IMR-90 (cell line): ENCODE data around the gene KCNQ1.

Experiments used
- CEBPB ChIP-seq: IDR thresholded peaks from 2 replicates; pipeline ENCODE4 v1.6.1; 2012; ENCODE audit warnings: low read depth, low read length, improper control_type of control experiment
- CHD1 ChIP-seq: IDR thresholded peaks from 2 replicates; pipeline ENCODE4 v1.6.1; 2012; ENCODE audit warnings: low read depth, low read length, improper control_type of control experiment
- FOS ChIP-seq: fragments of 150-350 bp; IDR thresholded peaks from 2 replicates; pipeline ENCODE4 v1.6.1; 2016; ENCODE audit warnings: low read depth, low read length
- MAFK ChIP-seq: IDR thresholded peaks from 2 replicates; pipeline ENCODE4 v1.6.1; 2012; ENCODE audit warnings: low read depth, low read length, improper control_type of control experiment
- MXI1 ChIP-seq: IDR thresholded peaks from 2 replicates; pipeline ENCODE4 v1.6.1; 2012; ENCODE audit warnings: low read depth, mild to moderate bottlenecking, low read length, moderate library complexity, borderline replicate concordance
- NFE2L2 ChIP-seq: fragments of 150-350 bp; IDR thresholded peaks from 2 replicates; pipeline ENCODE4 v1.6.1; 2016; ENCODE audit warnings: low read depth, mild to moderate bottlenecking, low read length
- POLR2A ChIP-seq: IDR thresholded peaks from 2 replicates; pipeline ENCODE4 v1.6.1; 2012; ENCODE audit warnings: mild to moderate bottlenecking, low read depth, low read length
- RAD21 ChIP-seq: IDR thresholded peaks from 2 replicates; pipeline ENCODE4 v1.6.1; 2012; ENCODE audit warnings: low read length, improper control_type of control experiment
- RCOR1 ChIP-seq: IDR thresholded peaks from 2 replicates; pipeline ENCODE4 v1.6.1; 2012; ENCODE audit warnings: mild to moderate bottlenecking, low read length, improper control_type of control experiment; ENCODE audit not compliant: insufficient replicate concordance
- SMC3 ChIP-seq: fragments of 150-350 bp; IDR thresholded peaks from 2 replicates; pipeline ENCODE4 v1.6.1; 2016; ENCODE audit warnings: low read depth, mild to moderate bottlenecking, antibody characterized with exemption, low read length, moderate library complexity
- TF ChIP-seq, protein P1 (sequence below): conservative IDR thresholded peaks from 2 replicates; pipeline ENCODE4 v1.5.1; 2012; ENCODE audit warnings: mild to moderate bottlenecking, low read depth, low read length, improper control_type of control experiment
- TF ChIP-seq, protein P2 (sequence below): fragments of 150-350 bp; IDR thresholded peaks from 2 replicates; pipeline ENCODE4 v1.6.1; 2017; ENCODE audit warnings: mild to moderate bottlenecking, antibody characterized with exemption, low read length, low read depth
- TF ChIP-seq, protein P3 (sequence below): fragments of 150-350 bp; IDR thresholded peaks from 2 replicates; pipeline ENCODE4 v1.6.1; 2016; ENCODE audit warnings: low read depth, mild to moderate bottlenecking, low read length, moderate library complexity, borderline replicate concordance

DNA sequence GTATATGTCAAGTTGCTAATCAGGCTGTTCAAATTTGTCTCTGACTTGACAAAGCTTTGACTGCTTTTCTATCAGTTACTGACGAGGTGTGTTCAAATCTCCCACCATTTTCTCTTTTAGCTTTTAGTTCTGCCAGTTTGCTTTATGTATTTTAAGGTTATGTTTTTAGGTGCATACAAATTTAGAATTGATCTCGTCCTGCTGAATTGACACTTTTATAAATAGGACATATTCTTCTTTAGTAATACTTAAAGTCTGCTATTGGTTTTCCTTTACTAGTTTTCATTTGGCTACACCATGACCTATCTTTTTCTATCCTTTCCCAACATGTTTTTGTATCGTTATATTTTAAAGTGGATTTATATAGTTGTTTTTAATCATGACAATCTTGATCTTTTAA lies 320.7 kb downstream of the KCNQ1 start:
- TF ChIP-seq, protein P1, sequence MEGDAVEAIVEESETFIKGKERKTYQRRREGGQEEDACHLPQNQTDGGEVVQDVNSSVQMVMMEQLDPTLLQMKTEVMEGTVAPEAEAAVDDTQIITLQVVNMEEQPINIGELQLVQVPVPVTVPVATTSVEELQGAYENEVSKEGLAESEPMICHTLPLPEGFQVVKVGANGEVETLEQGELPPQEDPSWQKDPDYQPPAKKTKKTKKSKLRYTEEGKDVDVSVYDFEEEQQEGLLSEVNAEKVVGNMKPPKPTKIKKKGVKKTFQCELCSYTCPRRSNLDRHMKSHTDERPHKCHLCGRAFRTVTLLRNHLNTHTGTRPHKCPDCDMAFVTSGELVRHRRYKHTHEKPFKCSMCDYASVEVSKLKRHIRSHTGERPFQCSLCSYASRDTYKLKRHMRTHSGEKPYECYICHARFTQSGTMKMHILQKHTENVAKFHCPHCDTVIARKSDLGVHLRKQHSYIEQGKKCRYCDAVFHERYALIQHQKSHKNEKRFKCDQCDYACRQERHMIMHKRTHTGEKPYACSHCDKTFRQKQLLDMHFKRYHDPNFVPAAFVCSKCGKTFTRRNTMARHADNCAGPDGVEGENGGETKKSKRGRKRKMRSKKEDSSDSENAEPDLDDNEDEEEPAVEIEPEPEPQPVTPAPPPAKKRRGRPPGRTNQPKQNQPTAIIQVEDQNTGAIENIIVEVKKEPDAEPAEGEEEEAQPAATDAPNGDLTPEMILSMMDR = no peak
- TF ChIP-seq SMC3 (no peak), CEBPB (no peak), MAFK (peak; percentile 29; the same call in 1 of the 2 replicates), RAD21 (no peak), RCOR1 (no peak), CHD1 (no peak), POLR2A (no peak), MXI1 (no peak), NFE2L2 (no peak), FOS (no peak)
- TF ChIP-seq, protein P2, sequence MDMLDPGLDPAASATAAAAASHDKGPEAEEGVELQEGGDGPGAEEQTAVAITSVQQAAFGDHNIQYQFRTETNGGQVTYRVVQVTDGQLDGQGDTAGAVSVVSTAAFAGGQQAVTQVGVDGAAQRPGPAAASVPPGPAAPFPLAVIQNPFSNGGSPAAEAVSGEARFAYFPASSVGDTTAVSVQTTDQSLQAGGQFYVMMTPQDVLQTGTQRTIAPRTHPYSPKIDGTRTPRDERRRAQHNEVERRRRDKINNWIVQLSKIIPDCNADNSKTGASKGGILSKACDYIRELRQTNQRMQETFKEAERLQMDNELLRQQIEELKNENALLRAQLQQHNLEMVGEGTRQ = no peak
- TF ChIP-seq, protein P3, sequence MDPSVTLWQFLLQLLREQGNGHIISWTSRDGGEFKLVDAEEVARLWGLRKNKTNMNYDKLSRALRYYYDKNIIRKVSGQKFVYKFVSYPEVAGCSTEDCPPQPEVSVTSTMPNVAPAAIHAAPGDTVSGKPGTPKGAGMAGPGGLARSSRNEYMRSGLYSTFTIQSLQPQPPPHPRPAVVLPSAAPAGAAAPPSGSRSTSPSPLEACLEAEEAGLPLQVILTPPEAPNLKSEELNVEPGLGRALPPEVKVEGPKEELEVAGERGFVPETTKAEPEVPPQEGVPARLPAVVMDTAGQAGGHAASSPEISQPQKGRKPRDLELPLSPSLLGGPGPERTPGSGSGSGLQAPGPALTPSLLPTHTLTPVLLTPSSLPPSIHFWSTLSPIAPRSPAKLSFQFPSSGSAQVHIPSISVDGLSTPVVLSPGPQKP = no peak
